GM18858 (cell line): ENCODE measurements around the gene POU2F3.

Experiments used
- ATAC-seq: cut with Tn5 transposase; IDR thresholded peaks from one replicate; pipeline ENCODE4 v1.9.1; 2021; ENCODE audit not compliant: unreplicated experiment

Gene POU2F3

GRCh38 chr11:120239713-120240640 lies at the start of gene POU2F3:
POU2F3 (plus strand) TSS chr11:120240140; CDS start chr11:120240344, 204 bp downstream.
- ATAC-seq: no peak

GRCh38 chr11:120191058-120191457 lies 48.9 kb upstream of the POU2F3 start:
- no peak for ATAC-seq

- ATAC-seq: no peak
These were observed 46.9 kb upstream of the POU2F3 start for GRCh38 chr11:120192831-120193625.

GRCh38 chr11:120194166-120194565 lies 45.8 kb upstream of the POU2F3 start:
- no peak for ATAC-seq

- no peak for ATAC-seq
These were observed 44.2 kb upstream of the POU2F3 start for GRCh38 chr11:120195601-120196320.

GRCh38 chr11:120196826-120197225 lies 43.1 kb upstream of the POU2F3 start:
- no peak for ATAC-seq

- ATAC-seq: no peak
These were observed 42.6 kb upstream of the POU2F3 start for GRCh38 chr11:120197251-120197891.

- ATAC-seq: no peak
These were observed 42.0 kb upstream of the POU2F3 start for GRCh38 chr11:120197977-120198376.

GRCh38 chr11:120198403-120198786 lies 41.5 kb upstream of the POU2F3 start:
- ATAC-seq: no peak

- ATAC-seq: no peak
These were observed 41.0 kb upstream of the POU2F3 start for GRCh38 chr11:120198787-120199469.

- no peak for ATAC-seq
These were observed 40.3 kb upstream of the POU2F3 start for GRCh38 chr11:120199613-120200012.

GRCh38 chr11:120200677-120201076 lies 39.3 kb upstream of the POU2F3 start:
- no peak for ATAC-seq

GRCh38 chr11:120201653-120202052 lies 38.3 kb upstream of the POU2F3 start:
- no peak for ATAC-seq

GRCh38 chr11:120203626-120204025 lies 36.3 kb upstream of the POU2F3 start:
- ATAC-seq: no peak

- no peak for ATAC-seq
These were observed 34.3 kb upstream of the POU2F3 start for GRCh38 chr11:120205596-120206161.

GRCh38 chr11:120207512-120207911 lies 32.4 kb upstream of the POU2F3 start:
- ATAC-seq: no peak

- ATAC-seq: no peak
These were observed 31.9 kb upstream of the POU2F3 start for GRCh38 chr11:120208001-120208441.

GRCh38 chr11:120208777-120209176 lies 31.2 kb upstream of the POU2F3 start:
- no peak for ATAC-seq

- no peak for ATAC-seq
These were observed 30.0 kb upstream of the POU2F3 start for GRCh38 chr11:120209746-120210625.
